Activated naive CD4-positive, alpha-beta T cell (primary cell): ENCODE data around the gene CACNA1H.
"Not testable (repeated sequence)": the region's sequence is repeated elsewhere in the genome, so short reads cannot be mapped to it uniquely, and the experiment has no call there.

Experiments
- DNase-seq, 4 experiments: peaks; one replicate each; lab custom pipeline; 2025; lab: John Stamatoyannopoulos, UW

The CACNA1H gene

DNA sequence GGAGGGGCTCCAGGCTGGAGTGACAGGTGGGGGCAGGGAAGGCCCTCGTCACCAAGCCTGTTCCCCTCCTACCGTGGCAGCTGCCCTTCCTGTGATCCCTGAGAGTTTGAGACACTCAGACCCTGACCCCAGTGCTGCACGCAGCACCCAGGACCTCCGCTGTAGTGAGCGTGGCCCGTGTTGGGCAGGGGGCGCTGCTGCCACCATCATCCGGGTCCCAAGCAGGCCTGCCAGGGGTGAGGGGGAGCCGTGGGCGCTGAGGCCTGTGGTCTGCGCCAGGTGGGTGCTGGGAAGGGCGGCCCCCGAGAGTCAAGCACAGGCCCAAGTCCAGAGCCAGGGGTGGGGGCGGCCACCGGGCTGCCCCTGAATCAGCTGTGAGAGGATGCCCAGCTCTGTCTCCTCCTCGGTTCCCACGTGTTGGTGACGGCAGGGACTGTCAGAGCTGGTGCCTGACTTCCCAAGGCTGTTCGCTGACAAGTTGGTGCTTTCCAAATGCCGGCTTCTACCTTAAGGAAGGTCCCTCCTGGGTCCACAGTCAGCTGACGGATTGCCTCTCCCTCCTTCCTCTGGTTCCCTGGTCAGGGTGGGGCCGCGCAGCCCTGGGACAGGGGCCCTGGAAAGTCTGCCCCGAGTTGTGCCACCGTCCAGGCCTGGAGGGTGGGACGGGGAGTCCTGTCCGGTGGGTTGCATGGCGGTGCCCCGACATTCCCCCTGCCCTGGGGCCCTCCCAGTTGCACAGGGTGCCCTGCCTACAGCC lies 41.1 kb downstream of the CACNA1H start:
- DNase-seq = no peak

GRCh38 chr16:1194665-1195392 lies 41.9 kb downstream of the CACNA1H start:
- DNase-seq = peak in 2 of 4 experiments; percentile 22 to 23

- no peak for DNase-seq
These were observed 42.4 kb downstream of the CACNA1H start for GRCh38 chr16:1195393-1195666.

DNA sequence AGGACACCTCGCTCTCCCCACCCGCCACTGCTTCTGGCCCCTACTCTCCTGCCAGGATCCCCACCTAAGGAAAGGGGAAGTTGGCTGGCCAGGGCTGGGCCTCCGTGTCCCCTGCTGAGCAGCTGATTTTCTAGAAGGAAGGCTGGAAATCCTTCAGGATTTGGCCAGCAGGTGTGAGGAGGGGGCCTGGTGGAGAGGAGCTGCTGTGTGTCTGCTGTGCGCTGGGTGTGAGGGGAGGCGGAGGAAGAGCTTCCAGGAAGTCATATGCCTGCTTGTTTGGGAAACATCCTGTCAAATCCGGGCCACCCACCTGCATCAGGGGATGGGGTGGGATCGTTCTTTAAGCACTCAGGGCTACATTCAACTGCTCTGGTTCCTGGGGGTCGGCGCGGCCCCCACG lies 43.6 kb downstream of the CACNA1H start:
- no peak for DNase-seq

GRCh38 chr16:1197237-1197866 lies 44.4 kb downstream of the CACNA1H start:
- DNase-seq = no peak

GRCh38 chr16:1198194-1198593 lies 45.3 kb downstream of the CACNA1H start:
- DNase-seq = no peak

DNA sequence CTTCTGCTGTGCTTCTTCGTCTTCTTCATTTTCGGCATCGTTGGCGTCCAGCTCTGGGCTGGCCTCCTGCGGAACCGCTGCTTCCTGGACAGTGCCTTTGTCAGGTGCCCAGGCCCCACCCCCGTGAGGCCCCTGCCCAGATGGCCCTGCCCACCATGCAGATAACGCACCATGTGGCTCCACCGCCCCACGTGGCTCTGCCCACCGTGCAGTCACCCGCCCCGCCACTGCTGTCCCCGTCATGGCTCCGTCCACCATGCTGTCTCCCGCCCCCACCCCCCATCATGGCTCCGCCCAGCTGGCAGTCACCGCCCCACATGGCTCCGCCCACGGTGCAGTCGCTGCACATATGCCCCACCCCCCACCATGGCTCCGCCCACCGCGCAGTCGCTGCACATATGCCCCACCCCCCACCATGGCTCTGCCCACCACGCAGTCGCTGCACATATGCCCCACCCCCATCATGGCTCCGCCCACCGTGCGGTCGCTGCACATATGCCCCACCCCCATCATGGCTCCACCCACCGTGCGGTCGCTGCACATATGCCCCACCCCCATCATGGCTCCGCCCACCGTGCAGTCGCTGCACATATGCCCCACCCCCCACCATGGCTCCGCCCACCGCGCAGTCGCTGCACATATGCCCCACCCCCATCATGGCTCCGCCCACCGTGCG lies 45.9 kb downstream of the CACNA1H start:
- not testable (repeated sequence) for DNase-seq

DNA sequence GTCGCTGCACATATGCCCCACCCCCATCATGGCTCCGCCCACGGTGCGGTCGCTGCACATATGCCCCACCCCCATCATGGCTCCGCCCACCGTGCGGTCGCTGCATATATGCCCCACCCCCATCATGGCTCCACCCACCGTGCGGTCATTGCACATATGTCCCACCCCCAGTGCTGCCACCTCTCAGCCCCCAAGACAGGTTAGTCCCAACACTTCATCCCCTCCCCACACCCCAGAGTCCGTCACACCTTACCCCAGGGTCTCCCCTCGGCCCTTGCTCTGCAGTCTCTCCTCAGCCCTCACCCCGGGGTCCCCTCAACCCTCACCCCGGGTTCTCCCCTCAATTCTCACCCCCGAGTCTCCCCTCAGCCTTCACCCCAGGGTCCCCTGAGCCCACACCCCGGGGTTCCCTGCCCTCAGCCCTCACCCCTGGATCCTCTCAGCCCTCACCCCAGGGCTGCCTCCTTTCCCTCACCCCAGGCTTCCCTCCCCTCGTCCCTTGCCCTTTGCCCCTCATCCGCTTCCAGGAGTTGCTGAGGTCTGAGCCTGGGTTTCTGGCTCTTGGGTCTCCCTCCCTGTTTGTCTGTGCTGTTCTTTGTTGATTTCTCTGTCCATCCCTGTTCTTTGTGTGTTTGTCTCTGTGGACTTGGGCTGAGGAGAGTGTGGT lies 46.6 kb downstream of the CACNA1H start:
- DNase-seq = no peak

GRCh38 chr16:1200014-1200627 lies 47.2 kb downstream of the CACNA1H start:
- DNase-seq = no peak

GRCh38 chr16:1201444-1201843 lies 48.5 kb downstream of the CACNA1H start:
- DNase-seq = no peak

DNA sequence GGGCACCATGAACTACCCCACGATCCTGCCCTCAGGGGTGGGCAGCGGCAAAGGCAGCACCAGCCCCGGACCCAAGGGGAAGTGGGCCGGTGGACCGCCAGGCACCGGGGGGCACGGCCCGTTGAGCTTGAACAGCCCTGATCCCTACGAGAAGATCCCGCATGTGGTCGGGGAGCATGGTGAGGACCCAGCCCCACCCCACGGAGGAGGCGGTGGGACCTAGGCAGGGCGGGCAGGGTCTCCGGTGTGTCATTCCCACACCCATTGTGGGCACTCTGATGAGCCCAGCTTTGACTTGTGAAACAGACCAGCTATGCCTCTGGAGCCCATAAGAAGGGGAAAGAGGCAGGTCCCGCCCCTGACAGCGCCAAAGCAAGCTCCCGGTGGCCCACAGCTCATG lies 49.4 kb downstream of the CACNA1H start:
- DNase-seq = no peak

- DNase-seq = no peak
These were observed 52.0 kb downstream of the CACNA1H start for GRCh38 chr16:1204933-1205332.

- no peak for DNase-seq
These were observed 53.4 kb downstream of the CACNA1H start for GRCh38 chr16:1206326-1206725.

- DNase-seq = peak in 1 of 4 experiments; percentile 23
These were observed 53.9 kb downstream of the CACNA1H start for GRCh38 chr16:1206786-1207185.

GRCh38 chr16:1208239-1208830 lies 55.4 kb downstream of the CACNA1H start:
- DNase-seq = no peak

- no peak for DNase-seq
These were observed 56.2 kb downstream of the CACNA1H start for GRCh38 chr16:1209081-1209480.

- DNase-seq = no peak
These were observed 57.6 kb downstream of the CACNA1H start for GRCh38 chr16:1210461-1210860.

DNA sequence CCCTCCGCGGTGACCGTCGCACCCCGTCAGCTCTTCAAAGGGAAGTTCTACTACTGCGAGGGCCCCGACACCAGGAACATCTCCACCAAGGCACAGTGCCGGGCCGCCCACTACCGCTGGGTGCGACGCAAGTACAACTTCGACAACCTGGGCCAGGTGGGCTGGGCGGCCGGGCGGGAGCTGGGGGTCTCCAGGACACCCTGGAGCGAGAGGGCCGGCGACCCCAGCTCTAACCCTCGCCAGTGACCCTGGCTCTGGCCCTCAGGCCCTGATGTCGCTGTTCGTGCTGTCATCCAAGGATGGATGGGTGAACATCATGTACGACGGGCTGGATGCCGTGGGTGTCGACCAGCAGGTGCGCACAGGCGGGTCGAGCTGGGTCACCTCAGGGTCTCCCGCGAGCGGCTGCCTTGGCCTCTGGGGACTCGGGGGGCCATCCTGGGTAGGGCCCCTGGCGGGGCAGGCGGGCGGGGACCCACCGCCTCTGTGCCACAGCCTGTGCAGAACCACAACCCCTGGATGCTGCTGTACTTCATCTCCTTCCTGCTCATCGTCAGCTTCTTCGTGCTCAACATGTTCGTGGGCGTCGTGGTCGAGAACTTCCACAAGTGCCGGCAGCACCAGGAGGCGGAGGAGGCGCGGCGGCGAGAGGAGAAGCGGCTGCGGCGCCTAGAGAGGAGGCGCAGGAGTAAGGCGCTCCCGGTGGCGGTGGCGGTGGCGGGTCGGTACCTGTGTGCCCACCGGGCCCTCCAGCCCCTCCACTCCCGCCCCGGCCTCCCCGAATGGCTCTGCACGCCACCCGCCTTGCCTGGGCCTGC lies 58.8 kb downstream of the CACNA1H start:
- no peak for DNase-seq

DNA sequence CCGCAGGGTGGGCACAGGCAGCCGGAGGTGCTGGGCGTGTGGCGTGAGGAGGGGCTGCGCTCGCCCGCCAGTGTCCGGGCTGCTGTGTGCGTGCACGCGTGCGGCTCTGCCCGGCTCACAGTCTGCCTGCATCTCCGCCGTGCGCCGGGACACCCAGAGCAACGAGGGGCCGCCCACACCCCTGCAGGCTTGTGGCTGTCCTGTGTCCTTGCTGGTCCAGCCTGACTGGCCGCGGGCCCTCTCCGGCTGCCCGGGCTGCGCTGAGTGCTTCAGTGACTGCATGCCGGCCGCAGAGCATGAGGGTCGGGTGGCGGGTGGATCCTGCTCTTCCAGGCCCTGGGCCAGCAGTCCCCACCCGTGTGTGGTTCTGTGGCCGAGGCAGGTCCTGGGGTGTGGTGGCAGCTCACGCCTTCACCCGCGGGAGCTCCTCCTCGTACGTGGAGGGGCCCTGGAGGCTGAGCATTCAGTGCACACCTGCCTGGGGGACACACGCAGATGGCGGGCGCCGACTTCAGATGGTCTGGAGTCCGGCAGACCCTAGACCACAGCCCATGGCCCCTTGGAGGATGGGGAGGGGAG lies 59.8 kb downstream of the CACNA1H start:
- no peak for DNase-seq

GRCh38 chr16:1213231-1213630 lies 60.3 kb downstream of the CACNA1H start:
- DNase-seq = no peak
